GM23338 (cell line): Measurements from ENCODE around the gene PGGT1B. TPM values are rescaled to one million over a fixed set of nuclear protein-coding genes. Genes with fewer than 3 reads are reported as not detected.

Experiments used
- ATAC-seq: fragments of 200-7000 bp; cut with Tn5 transposase; 3 replicates; pipeline ENCODE4 v1.9.1; 2020
- DNase-seq: peaks from one replicate; pipeline ENCODE4 v3.0.0-alpha.2; 2015; ENCODE audit warnings: low spot score
- H2AFZ ChIP-seq: fragments of 200-600 bp; sonication (generic); 2 replicates; pipeline ENCODE4 v1.8.0; 2016; ENCODE audit warnings: antibody characterized with exemption, mild to moderate bottlenecking, moderate library complexity
- H3F3A ChIP-seq: fragments of 200-600 bp; sonication (generic); replicated peaks from 2 replicates; pipeline ENCODE4 v1.8.0; 2017; ENCODE audit warnings: antibody characterized with exemption, mixed run types, low read depth
- H3K27ac ChIP-seq: fragments of 200-600 bp; sonication (generic); 2 replicates; pipeline ENCODE4 v1.6.1; 2016; ENCODE audit warnings: low read depth
- H3K27me3 ChIP-seq: fragments of 200-600 bp; sonication (generic); 2 replicates; pipeline ENCODE4 v1.8.0; 2016; ENCODE audit warnings: mild to moderate bottlenecking, mixed run types, moderate library complexity; ENCODE audit not compliant: insufficient read depth
- H3K36me3 ChIP-seq: fragments of 200-600 bp; sonication (generic); 2 replicates; pipeline ENCODE4 v1.8.0; 2016; ENCODE audit warnings: mild to moderate bottlenecking; ENCODE audit not compliant: insufficient read depth
- H3K4me1 ChIP-seq: fragments of 200-600 bp; sonication (generic); 2 replicates; pipeline ENCODE4 v1.8.0; 2016; ENCODE audit warnings: mild to moderate bottlenecking, moderate library complexity; ENCODE audit not compliant: insufficient read depth
- H3K4me2 ChIP-seq: fragments of 200-600 bp; sonication (generic); 2 replicates; pipeline ENCODE4 v1.7.1; 2017; ENCODE audit warnings: mixed run types
- H3K4me3 ChIP-seq: fragments of 200-600 bp; sonication (generic); 2 replicates; pipeline ENCODE4 v1.6.1; 2016; ENCODE audit warnings: mixed run types
- H3K79me2 ChIP-seq: fragments of 200-600 bp; sonication (generic); replicated peaks from 2 replicates; pipeline ENCODE4 v1.8.0; 2017; ENCODE audit warnings: mild to moderate bottlenecking; ENCODE audit not compliant: insufficient read depth
- H3K9me2 ChIP-seq: fragments of 200-600 bp; sonication (generic); 2 replicates; pipeline ENCODE4 v1.8.0; 2017; ENCODE audit not compliant: insufficient read depth
- H4K20me1 ChIP-seq: fragments of 200-600 bp; sonication (generic); replicated peaks from 2 replicates; pipeline ENCODE4 v1.8.0; 2017; ENCODE audit warnings: mild to moderate bottlenecking; ENCODE audit not compliant: insufficient read depth
- H3K27ac Mint-ChIP-seq: 2 replicates; pipeline ENCODE4 v1.8.0; 2020; ENCODE audit warnings: inconsistent platforms, mild to moderate bottlenecking, moderate library complexity, mixed read lengths
- H3K27me3 Mint-ChIP-seq: 3 replicates; pipeline ENCODE4 v1.8.0; 2022; ENCODE audit warnings: low read depth, mild to moderate bottlenecking, moderate library complexity, mixed read lengths, inconsistent platforms; ENCODE audit not compliant: insufficient read depth, poor library complexity
- H3K36me3 Mint-ChIP-seq: 3 replicates; pipeline ENCODE4 v1.8.0; 2021; ENCODE audit warnings: low read depth, mild to moderate bottlenecking, inconsistent platforms, moderate library complexity, mixed read lengths
- H3K4me1 Mint-ChIP-seq: 3 replicates; pipeline ENCODE4 v1.8.0; 2020; ENCODE audit warnings: mild to moderate bottlenecking, inconsistent platforms, mixed read lengths
- H3K4me3 Mint-ChIP-seq: 3 replicates; pipeline ENCODE4 v1.8.0; 2021; ENCODE audit warnings: moderate library complexity, mild to moderate bottlenecking, inconsistent platforms, mixed read lengths
- H3K9me3 Mint-ChIP-seq: 3 replicates; pipeline ENCODE4 v1.8.0; 2020; ENCODE audit warnings: moderate library complexity, mild to moderate bottlenecking, inconsistent platforms, mixed read lengths
- CREB1 ChIP-seq: fragments of 250-450 bp; sonication (Bioruptor Pico); IDR thresholded peaks from 2 replicates; pipeline ENCODE4 v1.5.0; 2020; ENCODE audit warnings: low read depth, mild to moderate bottlenecking, moderate library complexity
- EZH2 ChIP-seq: fragments of 200-600 bp; sonication (generic); IDR thresholded peaks from one replicate; pipeline ENCODE4 v1.8.0; 2017; ENCODE audit warnings: antibody characterized with exemption, mild to moderate bottlenecking, low read depth; ENCODE audit not compliant: unreplicated experiment
- EZH2phosphoT487 ChIP-seq: fragments of 200-600 bp; sonication (generic); IDR thresholded peaks from one replicate; pipeline ENCODE4 v1.8.1; 2018; ENCODE audit warnings: antibody characterized with exemption; ENCODE audit not compliant: unreplicated experiment
- NANOG ChIP-seq: IDR thresholded peaks from 2 replicates; pipeline ENCODE4 v1.6.1; 2016; ENCODE audit warnings: antibody characterized with exemption, borderline replicate concordance
- POLR2AphosphoS5 ChIP-seq: IDR thresholded peaks from 2 replicates; pipeline ENCODE4 v1.6.1; 2016; ENCODE audit warnings: antibody characterized with exemption, low read depth
- ZNF114 ChIP-seq: fragments of 250-450 bp; sonication (Bioruptor Pico); IDR thresholded peaks from 2 replicates; pipeline ENCODE4 v1.5.0; 2020; ENCODE audit warnings: mild to moderate bottlenecking, moderate library complexity
- ZNF331 ChIP-seq: fragments of 250-450 bp; sonication (Bioruptor Pico); IDR thresholded peaks from 2 replicates; pipeline ENCODE4 v1.5.0; 2020; ENCODE audit warnings: low read depth, mild to moderate bottlenecking, moderate library complexity
- polyA plus RNA-seq: library from polyadenylated mRNA; unstranded; fragments of >200 nt; fragmentation: Nextera tagmentation; extraction: Ambion mirVana; gene quantifications from 2 replicates; pipeline ENCODE4 v1.2.1, GENCODE V29; 2016
- total RNA-seq: library from RNA; depleted of rRNA; stranded (reverse); fragments of >200 nt; shearing (Covaris generic); gene quantifications from 2 replicates; pipeline ENCODE4 v1.2.3, GENCODE V29; 2014
- TF ChIP-seq, protein P1 (sequence below): fragments of 250-450 bp; sonication (Bioruptor Pico); IDR thresholded peaks from 2 replicates; pipeline ENCODE4 v1.5.0; 2020; ENCODE audit warnings: mild to moderate bottlenecking, moderate library complexity
- TF ChIP-seq, protein P2 (sequence below), 2 experiments: fragments of 200-600 bp in 1 of 2; sonication (generic) in 1 of 2; conservative IDR thresholded peaks; 2 replicates each; pipeline versions ENCODE4 v1.5.1 to v1.6.1; 2016 to 2017; ENCODE audit warnings: antibody characterized with exemption in 2 of 2, low read depth in 2 of 2, mild to moderate bottlenecking in 2 of 2, moderate library complexity in 1 of 2
- TF ChIP-seq, protein P3 (sequence below): IDR thresholded peaks from one replicate; pipeline ENCODE4 v1.6.1; 2018; ENCODE audit warnings: antibody characterized with exemption; ENCODE audit not compliant: unreplicated experiment

PGGT1B gene
- total and polyA plus RNA-seq, 2 experiments from 2014 or later = 8.6 to 12.9 TPM

DNA sequence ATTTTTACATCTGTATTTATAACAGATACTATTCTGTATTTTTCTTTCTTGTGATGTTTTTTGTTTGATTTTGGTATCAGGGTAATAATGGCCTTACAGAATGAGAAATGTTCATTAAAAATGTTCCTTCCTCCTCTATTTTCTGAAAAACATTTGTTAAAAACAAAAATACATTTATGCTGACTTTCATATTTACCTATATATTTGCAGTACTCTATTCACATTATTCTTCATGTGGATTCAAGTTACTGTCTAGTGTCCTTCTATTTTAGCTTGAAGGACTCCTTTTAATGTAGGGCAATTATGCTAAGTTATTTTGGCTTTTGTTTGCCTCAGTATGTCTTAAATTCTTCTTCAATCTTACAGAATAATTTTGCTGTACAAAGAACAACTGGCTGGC lies 28.7 kb upstream of the PGGT1B start:
- TF ChIP-seq ZNF114 = no peak
- TF ChIP-seq, protein P1, sequence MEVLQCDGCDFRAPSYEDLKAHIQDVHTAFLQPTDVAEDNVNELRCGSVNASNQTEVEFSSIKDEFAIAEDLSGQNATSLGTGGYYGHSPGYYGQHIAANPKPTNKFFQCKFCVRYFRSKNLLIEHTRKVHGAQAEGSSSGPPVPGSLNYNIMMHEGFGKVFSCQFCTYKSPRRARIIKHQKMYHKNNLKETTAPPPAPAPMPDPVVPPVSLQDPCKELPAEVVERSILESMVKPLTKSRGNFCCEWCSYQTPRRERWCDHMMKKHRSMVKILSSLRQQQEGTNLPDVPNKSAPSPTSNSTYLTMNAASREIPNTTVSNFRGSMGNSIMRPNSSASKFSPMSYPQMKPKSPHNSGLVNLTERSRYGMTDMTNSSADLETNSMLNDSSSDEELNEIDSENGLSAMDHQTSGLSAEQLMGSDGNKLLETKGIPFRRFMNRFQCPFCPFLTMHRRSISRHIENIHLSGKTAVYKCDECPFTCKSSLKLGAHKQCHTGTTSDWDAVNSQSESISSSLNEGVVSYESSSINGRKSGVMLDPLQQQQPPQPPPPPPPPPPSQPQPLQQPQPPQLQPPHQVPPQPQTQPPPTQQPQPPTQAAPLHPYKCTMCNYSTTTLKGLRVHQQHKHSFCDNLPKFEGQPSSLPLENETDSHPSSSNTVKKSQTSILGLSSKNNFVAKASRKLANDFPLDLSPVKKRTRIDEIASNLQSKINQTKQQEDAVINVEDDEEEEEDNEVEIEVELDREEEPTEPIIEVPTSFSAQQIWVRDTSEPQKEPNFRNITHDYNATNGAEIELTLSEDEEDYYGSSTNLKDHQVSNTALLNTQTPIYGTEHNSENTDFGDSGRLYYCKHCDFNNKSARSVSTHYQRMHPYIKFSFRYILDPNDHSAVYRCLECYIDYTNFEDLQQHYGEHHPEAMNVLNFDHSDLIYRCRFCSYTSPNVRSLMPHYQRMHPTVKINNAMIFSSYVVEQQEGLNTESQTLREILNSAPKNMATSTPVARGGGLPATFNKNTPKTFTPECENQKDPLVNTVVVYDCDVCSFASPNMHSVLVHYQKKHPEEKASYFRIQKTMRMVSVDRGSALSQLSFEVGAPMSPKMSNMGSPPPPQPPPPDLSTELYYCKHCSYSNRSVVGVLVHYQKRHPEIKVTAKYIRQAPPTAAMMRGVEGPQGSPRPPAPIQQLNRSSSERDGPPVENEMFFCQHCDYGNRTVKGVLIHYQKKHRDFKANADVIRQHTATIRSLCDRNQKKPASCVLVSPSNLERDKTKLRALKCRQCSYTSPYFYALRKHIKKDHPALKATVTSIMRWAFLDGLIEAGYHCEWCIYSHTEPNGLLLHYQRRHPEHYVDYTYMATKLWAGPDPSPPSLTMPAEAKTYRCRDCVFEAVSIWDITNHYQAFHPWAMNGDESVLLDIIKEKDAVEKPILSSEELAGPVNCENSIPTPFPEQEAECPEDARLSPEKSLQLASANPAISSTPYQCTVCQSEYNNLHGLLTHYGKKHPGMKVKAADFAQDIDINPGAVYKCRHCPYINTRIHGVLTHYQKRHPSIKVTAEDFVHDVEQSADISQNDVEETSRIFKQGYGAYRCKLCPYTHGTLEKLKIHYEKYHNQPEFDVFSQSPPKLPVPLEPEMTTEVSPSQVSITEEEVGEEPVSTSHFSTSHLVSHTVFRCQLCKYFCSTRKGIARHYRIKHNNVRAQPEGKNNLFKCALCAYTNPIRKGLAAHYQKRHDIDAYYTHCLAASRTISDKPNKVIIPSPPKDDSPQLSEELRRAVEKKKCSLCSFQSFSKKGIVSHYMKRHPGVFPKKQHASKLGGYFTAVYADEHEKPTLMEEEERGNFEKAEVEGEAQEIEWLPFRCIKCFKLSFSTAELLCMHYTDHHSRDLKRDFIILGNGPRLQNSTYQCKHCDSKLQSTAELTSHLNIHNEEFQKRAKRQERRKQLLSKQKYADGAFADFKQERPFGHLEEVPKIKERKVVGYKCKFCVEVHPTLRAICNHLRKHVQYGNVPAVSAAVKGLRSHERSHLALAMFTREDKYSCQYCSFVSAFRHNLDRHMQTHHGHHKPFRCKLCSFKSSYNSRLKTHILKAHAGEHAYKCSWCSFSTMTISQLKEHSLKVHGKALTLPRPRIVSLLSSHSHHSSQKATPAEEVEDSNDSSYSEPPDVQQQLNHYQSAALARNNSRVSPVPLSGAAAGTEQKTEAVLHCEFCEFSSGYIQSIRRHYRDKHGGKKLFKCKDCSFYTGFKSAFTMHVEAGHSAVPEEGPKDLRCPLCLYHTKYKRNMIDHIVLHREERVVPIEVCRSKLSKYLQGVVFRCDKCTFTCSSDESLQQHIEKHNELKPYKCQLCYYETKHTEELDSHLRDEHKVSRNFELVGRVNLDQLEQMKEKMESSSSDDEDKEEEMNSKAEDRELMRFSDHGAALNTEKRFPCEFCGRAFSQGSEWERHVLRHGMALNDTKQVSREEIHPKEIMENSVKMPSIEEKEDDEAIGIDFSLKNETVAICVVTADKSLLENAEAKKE = no peak
- Histone ChIP-seq H3K36me3 (no peaks in the 10 kb centered on the region; the same call in 1 of the 2 replicates), H3K27me3 (no peaks in the 10 kb centered on the region), H3F3A (no peaks in the 10 kb centered on the region), H3K4me1 (peaks cover 14% of the 10 kb centered on the region), H3K9me2 (0 out of 2 replicates have a peak, but pooled peaks cover 3% of the 10 kb centered on the region), H4K20me1 (peaks cover 25% of the 10 kb centered on the region), H2AFZ (no peak overlapping the region), H3K4me2 (no peak overlapping the region), H3K4me3 (no peak overlapping the region), H3K79me2 (peaks cover 96% of the 10 kb centered on the region), H3K27ac (no peak overlapping the region)
- DNase-seq (no peak), ATAC-seq (no peak)
- H3K27me3 Mint-ChIP-seq = peaks cover 1% of the 10 kb centered on the region
- no peak overlapping the region for H3K27ac Mint-ChIP-seq
- no peak overlapping the region for H3K4me3 Mint-ChIP-seq
- no peaks in the 10 kb centered on the region for H3K9me3 Mint-ChIP-seq
- H3K36me3 Mint-ChIP-seq = peaks cover 9% of the 10 kb centered on the region
- peaks cover 14% of the 10 kb centered on the region; the same call in 2 of the 3 replicates for H3K4me1 Mint-ChIP-seq

DNA sequence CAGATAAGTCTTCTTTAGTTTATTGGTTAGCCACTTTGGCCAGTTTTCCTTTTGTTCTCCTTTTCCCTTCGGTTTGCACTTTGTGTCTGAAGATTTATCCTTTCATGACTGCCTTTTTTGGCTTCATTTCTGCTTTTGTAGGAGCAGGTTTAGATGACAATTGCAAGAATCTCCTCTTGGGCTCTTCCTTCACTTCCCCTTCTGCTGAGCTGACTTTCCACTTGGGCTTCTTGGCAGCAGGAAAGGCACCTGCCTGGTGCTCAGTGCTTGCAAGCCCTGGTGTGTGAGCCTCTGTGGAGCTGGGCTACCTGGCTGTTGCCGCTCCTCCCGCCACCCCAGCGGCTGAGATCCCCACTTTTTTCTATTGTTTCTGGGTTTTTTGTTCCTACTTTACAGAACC lies 26.4 kb upstream of the PGGT1B start:
- Mint-ChIP-seq H3K4me1 (peaks cover 13% of the 10 kb centered on the region; the same call in 2 of the 3 replicates), H3K4me3 (no peak overlapping the region), H3K27me3 (no peaks in the 10 kb centered on the region), H3K27ac (no peak overlapping the region), H3K9me3 (no peaks in the 10 kb centered on the region), H3K36me3 (peaks cover 9% of the 10 kb centered on the region)
- H3F3A ChIP-seq = no peaks in the 10 kb centered on the region
- peak; percentile 68 for ATAC-seq
- no peak overlapping the region for H3K4me3 ChIP-seq
- peak; percentile 13 for DNase-seq
- no peaks in the 10 kb centered on the region; the same call in 1 of the 2 replicates for H3K36me3 ChIP-seq
- H3K4me2 ChIP-seq = no peak overlapping the region
- no peaks in the 10 kb centered on the region for H3K4me1 ChIP-seq
- H3K27ac ChIP-seq = no peak overlapping the region
- no peak overlapping the region for H2AFZ ChIP-seq
- peaks cover 24% of the 10 kb centered on the region; the same call in 1 of the 2 replicates for H4K20me1 ChIP-seq
- H3K27me3 ChIP-seq = no peaks in the 10 kb centered on the region
- peaks cover 95% of the 10 kb centered on the region for H3K79me2 ChIP-seq
- H3K9me2 ChIP-seq = 0 out of 2 replicates have a peak, but pooled peaks cover 3% of the 10 kb centered on the region
- TF ChIP-seq ZNF114 = no peak
- TF ChIP-seq CREB1 = no peak
- TF ChIP-seq NANOG = no peak
- TF ChIP-seq, protein P2, sequence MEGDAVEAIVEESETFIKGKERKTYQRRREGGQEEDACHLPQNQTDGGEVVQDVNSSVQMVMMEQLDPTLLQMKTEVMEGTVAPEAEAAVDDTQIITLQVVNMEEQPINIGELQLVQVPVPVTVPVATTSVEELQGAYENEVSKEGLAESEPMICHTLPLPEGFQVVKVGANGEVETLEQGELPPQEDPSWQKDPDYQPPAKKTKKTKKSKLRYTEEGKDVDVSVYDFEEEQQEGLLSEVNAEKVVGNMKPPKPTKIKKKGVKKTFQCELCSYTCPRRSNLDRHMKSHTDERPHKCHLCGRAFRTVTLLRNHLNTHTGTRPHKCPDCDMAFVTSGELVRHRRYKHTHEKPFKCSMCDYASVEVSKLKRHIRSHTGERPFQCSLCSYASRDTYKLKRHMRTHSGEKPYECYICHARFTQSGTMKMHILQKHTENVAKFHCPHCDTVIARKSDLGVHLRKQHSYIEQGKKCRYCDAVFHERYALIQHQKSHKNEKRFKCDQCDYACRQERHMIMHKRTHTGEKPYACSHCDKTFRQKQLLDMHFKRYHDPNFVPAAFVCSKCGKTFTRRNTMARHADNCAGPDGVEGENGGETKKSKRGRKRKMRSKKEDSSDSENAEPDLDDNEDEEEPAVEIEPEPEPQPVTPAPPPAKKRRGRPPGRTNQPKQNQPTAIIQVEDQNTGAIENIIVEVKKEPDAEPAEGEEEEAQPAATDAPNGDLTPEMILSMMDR (conservative IDR thresholded peaks at IDR 0.05; ENCODE audit: low read depth in 2 of 2) = no peak
- no peak for TF ChIP-seq EZH2phosphoT487
- TF ChIP-seq ZNF331 (CRISPR knock-in tag) = no peak
- no peak for TF ChIP-seq POLR2AphosphoS5
- TF ChIP-seq EZH2 = no peak
- TF ChIP-seq, protein P3, sequence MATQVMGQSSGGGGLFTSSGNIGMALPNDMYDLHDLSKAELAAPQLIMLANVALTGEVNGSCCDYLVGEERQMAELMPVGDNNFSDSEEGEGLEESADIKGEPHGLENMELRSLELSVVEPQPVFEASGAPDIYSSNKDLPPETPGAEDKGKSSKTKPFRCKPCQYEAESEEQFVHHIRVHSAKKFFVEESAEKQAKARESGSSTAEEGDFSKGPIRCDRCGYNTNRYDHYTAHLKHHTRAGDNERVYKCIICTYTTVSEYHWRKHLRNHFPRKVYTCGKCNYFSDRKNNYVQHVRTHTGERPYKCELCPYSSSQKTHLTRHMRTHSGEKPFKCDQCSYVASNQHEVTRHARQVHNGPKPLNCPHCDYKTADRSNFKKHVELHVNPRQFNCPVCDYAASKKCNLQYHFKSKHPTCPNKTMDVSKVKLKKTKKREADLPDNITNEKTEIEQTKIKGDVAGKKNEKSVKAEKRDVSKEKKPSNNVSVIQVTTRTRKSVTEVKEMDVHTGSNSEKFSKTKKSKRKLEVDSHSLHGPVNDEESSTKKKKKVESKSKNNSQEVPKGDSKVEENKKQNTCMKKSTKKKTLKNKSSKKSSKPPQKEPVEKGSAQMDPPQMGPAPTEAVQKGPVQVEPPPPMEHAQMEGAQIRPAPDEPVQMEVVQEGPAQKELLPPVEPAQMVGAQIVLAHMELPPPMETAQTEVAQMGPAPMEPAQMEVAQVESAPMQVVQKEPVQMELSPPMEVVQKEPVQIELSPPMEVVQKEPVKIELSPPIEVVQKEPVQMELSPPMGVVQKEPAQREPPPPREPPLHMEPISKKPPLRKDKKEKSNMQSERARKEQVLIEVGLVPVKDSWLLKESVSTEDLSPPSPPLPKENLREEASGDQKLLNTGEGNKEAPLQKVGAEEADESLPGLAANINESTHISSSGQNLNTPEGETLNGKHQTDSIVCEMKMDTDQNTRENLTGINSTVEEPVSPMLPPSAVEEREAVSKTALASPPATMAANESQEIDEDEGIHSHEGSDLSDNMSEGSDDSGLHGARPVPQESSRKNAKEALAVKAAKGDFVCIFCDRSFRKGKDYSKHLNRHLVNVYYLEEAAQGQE = no peak
